HepG2 (cell line): Measurements from ENCODE around the gene AMZ2. TPM values are rescaled to one million over a fixed set of nuclear protein-coding genes. Genes with fewer than 3 reads are reported as not detected.

ENCODE experiments used
- ARID2 ChIP-seq: sonication (generic); formaldehyde crosslinking; IDR thresholded peaks from 2 replicates; pipeline ENCODE4 v1.8.1; 2022; ENCODE audit warnings: mild to moderate bottlenecking, missing genetic modification reagents, borderline replicate concordance
- ASH2L ChIP-seq: fragments of 300-600, 200-600 bp; sonication (generic); IDR thresholded peaks from 2 replicates; pipeline ENCODE4 v1.7.0; 2017; ENCODE audit warnings: low read depth, mild to moderate bottlenecking, moderate library complexity, mixed read lengths, low read length; ENCODE audit not compliant: insufficient read length
- ATM ChIP-seq: fragments of 450-650 bp; IDR thresholded peaks from 2 replicates; pipeline ENCODE4 v1.7.1; 2017; ENCODE audit warnings: mild to moderate bottlenecking, borderline replicate concordance
- CREB1 ChIP-seq, 2 experiments: fragments of 450-650 bp in 1 of 2; IDR thresholded peaks; 2 replicates each; pipeline ENCODE4 v1.6.1; 2016 to 2017; ENCODE audit warnings: control low read depth in 1 of 2, mild to moderate bottlenecking in 1 of 2, missing compliant biosample characterization in 1 of 2, missing genetic modification characterization in 1 of 2
- FIP1L1 ChIP-seq: fragments of 200-400 bp; formaldehyde crosslinking; IDR thresholded peaks from 2 replicates; pipeline ENCODE4 v1.6.1; 2018; ENCODE audit warnings: low read depth, mild to moderate bottlenecking, low read length, moderate library complexity, borderline replicate concordance; ENCODE audit not compliant: insufficient read depth
- JUN ChIP-seq: sonication (generic); formaldehyde crosslinking; IDR thresholded peaks from 2 replicates; pipeline ENCODE4 v1.4.0; 2020; ENCODE audit warnings: mild to moderate bottlenecking, missing genetic modification reagents
- NCOR1 ChIP-seq: fragments of 200-600 bp; sonication (generic); IDR thresholded peaks from 2 replicates; pipeline ENCODE4 v1.7.0; 2017; ENCODE audit warnings: antibody characterized with exemption, low read length, borderline replicate concordance
- NFYC ChIP-seq: IDR thresholded peaks from 2 replicates; pipeline ENCODE4 v1.6.1; 2016; ENCODE audit warnings: missing genetic modification reagents, missing compliant biosample characterization
- SALL1 ChIP-seq: sonication (generic); formaldehyde crosslinking; IDR thresholded peaks from 2 replicates; pipeline ENCODE4 v1.8.0; 2022; ENCODE audit warnings: mild to moderate bottlenecking, missing genetic modification reagents
- SNAI1 ChIP-seq: sonication (generic); formaldehyde crosslinking; IDR thresholded peaks from 2 replicates; pipeline ENCODE4 v1.5.0; 2020; ENCODE audit warnings: mild to moderate bottlenecking, missing genetic modification reagents, borderline replicate concordance
- SRSF4 ChIP-seq: fragments of 200-400 bp; formaldehyde crosslinking; IDR thresholded peaks from one replicate; pipeline ENCODE4 v1.6.1; 2018; ENCODE audit warnings: mild to moderate bottlenecking, low read depth, low read length, moderate library complexity; ENCODE audit not compliant: poor library complexity, severe bottlenecking
- TAF15 ChIP-seq: fragments of 200-400 bp; formaldehyde crosslinking; IDR thresholded peaks from one replicate; pipeline ENCODE4 v1.6.1; 2018; ENCODE audit warnings: mild to moderate bottlenecking, low read depth, low read length; ENCODE audit not compliant: poor library complexity, severe bottlenecking
- ZNF446 ChIP-seq: sonication (generic); formaldehyde crosslinking; IDR thresholded peaks from 2 replicates; pipeline ENCODE4 v1.5.0; 2020; ENCODE audit warnings: mild to moderate bottlenecking, missing genetic modification reagents
- ZNF530 ChIP-seq: sonication (generic); formaldehyde crosslinking; IDR thresholded peaks from 2 replicates; pipeline ENCODE4 v1.5.0; 2020; ENCODE audit warnings: low read depth, mild to moderate bottlenecking, missing genetic modification reagents
- polyA plus RNA-seq, 8 experiments: library from polyadenylated mRNA; depleted of rRNA in 3 of 8; stranded (reverse) in 7 of 8; unstranded in 1 of 8; fragments of >200 nt; fragmentation: Illumina TruSeq in 4 of 8; extraction: Trizol in 4 of 8; gene quantifications; 2 replicates each; pipeline versions ENCODE4 v1.2.1 to v1.2.3, GENCODE V29; 2011 to 2016; ENCODE audit warnings: low read depth in 4 of 8, missing spikeins in 1 of 8, mixed read lengths in 1 of 8; ENCODE audit not compliant: insufficient read depth in 1 of 8
- total RNA-seq, 5 experiments: library from RNA; depleted of rRNA; stranded (reverse); fragments of >200 nt; fragmentation: Illumina TruSeq; extraction: Trizol; gene quantifications; 2 replicates each; pipeline ENCODE4 v1.2.3, GENCODE V29; 2016; ENCODE audit warnings: low read depth in 1 of 5
- TF ChIP-seq, protein P1 (sequence below): IDR thresholded peaks from 2 replicates; pipeline ENCODE4 v1.6.1; 2016; ENCODE audit warnings: low read depth, missing genetic modification reagents, missing compliant biosample characterization
- TF ChIP-seq, protein P2 (sequence below), 2 experiments: IDR thresholded peaks; 2 replicates each; pipeline ENCODE4 v1.6.1; 2011 to 2012; ENCODE audit warnings: low read length in 2 of 2, borderline replicate concordance in 1 of 2, low read depth in 1 of 2, mild to moderate bottlenecking in 1 of 2, moderate library complexity in 1 of 2

Gene AMZ2
- total and polyA plus RNA-seq, 2 of the 13 experiments (the other 11 are each of a cell fraction or from before 2014, with no cell fraction given), result 86.9 to 90.2 TPM

DNA sequence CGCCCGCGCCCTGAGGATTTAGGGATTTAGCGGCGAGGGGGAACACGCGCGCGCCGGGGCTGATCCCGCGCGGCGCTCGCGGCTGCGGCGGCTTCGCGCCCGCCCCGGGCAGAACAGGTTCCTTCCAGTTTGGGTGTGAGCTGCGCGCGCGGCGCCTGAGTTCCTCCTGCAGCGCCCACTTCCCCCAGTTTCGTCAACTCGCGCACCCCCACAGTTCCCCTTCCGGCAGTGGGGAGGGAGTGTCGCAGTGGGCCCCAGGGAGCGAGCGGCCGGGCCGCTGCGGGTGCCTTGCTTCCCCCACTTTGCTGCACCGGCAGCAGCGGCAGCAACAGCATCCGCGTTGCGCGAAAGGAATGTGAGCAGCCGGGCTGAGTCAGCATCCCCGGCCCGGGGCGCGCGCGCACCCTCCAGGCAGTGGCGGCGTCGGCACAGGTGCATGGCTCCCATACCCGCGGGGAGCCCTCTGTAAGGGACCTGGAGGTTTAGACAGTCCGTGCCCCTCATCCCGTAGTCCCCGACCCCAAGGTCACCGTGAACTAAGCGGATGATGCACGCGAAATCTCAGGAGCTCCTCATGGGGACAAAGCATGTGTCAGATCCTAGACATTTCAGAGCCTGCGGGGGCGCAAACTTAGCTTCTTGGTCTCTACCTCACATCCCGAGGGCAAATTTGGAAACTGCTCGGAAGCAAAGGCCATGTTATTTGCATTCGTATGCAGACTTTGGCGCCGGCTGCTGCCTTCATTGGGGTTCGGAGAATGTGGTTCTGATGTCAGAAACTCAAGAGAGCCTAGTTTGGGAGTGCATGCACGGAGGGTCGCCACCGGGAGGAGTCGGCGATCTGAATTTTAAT, 44.2 kb downstream of the AMZ2 start (continued):
- TF ChIP-seq, protein P1, sequence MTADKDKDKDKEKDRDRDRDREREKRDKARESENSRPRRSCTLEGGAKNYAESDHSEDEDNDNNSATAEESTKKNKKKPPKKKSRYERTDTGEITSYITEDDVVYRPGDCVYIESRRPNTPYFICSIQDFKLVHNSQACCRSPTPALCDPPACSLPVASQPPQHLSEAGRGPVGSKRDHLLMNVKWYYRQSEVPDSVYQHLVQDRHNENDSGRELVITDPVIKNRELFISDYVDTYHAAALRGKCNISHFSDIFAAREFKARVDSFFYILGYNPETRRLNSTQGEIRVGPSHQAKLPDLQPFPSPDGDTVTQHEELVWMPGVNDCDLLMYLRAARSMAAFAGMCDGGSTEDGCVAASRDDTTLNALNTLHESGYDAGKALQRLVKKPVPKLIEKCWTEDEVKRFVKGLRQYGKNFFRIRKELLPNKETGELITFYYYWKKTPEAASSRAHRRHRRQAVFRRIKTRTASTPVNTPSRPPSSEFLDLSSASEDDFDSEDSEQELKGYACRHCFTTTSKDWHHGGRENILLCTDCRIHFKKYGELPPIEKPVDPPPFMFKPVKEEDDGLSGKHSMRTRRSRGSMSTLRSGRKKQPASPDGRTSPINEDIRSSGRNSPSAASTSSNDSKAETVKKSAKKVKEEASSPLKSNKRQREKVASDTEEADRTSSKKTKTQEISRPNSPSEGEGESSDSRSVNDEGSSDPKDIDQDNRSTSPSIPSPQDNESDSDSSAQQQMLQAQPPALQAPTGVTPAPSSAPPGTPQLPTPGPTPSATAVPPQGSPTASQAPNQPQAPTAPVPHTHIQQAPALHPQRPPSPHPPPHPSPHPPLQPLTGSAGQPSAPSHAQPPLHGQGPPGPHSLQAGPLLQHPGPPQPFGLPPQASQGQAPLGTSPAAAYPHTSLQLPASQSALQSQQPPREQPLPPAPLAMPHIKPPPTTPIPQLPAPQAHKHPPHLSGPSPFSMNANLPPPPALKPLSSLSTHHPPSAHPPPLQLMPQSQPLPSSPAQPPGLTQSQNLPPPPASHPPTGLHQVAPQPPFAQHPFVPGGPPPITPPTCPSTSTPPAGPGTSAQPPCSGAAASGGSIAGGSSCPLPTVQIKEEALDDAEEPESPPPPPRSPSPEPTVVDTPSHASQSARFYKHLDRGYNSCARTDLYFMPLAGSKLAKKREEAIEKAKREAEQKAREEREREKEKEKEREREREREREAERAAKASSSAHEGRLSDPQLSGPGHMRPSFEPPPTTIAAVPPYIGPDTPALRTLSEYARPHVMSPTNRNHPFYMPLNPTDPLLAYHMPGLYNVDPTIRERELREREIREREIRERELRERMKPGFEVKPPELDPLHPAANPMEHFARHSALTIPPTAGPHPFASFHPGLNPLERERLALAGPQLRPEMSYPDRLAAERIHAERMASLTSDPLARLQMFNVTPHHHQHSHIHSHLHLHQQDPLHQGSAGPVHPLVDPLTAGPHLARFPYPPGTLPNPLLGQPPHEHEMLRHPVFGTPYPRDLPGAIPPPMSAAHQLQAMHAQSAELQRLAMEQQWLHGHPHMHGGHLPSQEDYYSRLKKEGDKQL, result peak; percentile 11; the same call in 1 of the 2 replicates
- TF ChIP-seq ARID2 (CRISPR knock-in tag), result peak; percentile 47; the same call in 1 of the 2 replicates
- TF ChIP-seq SRSF4, result no peak
- TF ChIP-seq SNAI1 (CRISPR knock-in tag), result peak; percentile 91; the same call in 1 of the 2 replicates
- TF ChIP-seq SALL1, result peak; percentile 45
- no peak for TF ChIP-seq CREB1 (IDR thresholded peaks at IDR 0.05)
- no peak for TF ChIP-seq CREB1 (CRISPR knock-in tag; IDR thresholded peaks at IDR 0.05)
- TF ChIP-seq ASH2L, result peak; percentile 84
- TF ChIP-seq ATM, result no peak
- TF ChIP-seq TAF15, result no peak
- no peak; the same call in 1 of the 2 replicates for TF ChIP-seq NCOR1
- 0 out of 2 replicates have a peak, but pooled peaks have one; percentile 21 for TF ChIP-seq ZNF446
- TF ChIP-seq ZNF530 (CRISPR knock-in tag), result no peak
- TF ChIP-seq FIP1L1, result no peak
- TF ChIP-seq, protein P2, sequence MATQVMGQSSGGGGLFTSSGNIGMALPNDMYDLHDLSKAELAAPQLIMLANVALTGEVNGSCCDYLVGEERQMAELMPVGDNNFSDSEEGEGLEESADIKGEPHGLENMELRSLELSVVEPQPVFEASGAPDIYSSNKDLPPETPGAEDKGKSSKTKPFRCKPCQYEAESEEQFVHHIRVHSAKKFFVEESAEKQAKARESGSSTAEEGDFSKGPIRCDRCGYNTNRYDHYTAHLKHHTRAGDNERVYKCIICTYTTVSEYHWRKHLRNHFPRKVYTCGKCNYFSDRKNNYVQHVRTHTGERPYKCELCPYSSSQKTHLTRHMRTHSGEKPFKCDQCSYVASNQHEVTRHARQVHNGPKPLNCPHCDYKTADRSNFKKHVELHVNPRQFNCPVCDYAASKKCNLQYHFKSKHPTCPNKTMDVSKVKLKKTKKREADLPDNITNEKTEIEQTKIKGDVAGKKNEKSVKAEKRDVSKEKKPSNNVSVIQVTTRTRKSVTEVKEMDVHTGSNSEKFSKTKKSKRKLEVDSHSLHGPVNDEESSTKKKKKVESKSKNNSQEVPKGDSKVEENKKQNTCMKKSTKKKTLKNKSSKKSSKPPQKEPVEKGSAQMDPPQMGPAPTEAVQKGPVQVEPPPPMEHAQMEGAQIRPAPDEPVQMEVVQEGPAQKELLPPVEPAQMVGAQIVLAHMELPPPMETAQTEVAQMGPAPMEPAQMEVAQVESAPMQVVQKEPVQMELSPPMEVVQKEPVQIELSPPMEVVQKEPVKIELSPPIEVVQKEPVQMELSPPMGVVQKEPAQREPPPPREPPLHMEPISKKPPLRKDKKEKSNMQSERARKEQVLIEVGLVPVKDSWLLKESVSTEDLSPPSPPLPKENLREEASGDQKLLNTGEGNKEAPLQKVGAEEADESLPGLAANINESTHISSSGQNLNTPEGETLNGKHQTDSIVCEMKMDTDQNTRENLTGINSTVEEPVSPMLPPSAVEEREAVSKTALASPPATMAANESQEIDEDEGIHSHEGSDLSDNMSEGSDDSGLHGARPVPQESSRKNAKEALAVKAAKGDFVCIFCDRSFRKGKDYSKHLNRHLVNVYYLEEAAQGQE (IDR thresholded peaks at IDR 0.05; ENCODE audit: borderline replicate concordance in 1 of 2, low read depth in 1 of 2, low read length in 2 of 2), result no peak
- TF ChIP-seq NFYC, result no peak
- no peak for TF ChIP-seq JUN (CRISPR knock-in tag)
